HG02981 (cell line): ENCODE results near the gene FARP1.

Experiments used
- ATAC-seq: cut with Tn5 transposase; IDR thresholded peaks from one replicate; pipeline ENCODE4 v1.9.1; 2021; ENCODE audit warnings: mild to moderate bottlenecking, moderate library complexity; ENCODE audit not compliant: unreplicated experiment

The FARP1 gene

GRCh38 chr13:98435376-98435775 lies 292.5 kb downstream of the FARP1 start:
- ATAC-seq: no peak

GRCh38 chr13:98436233-98436910 lies 293.5 kb downstream of the FARP1 start:
- no peak for ATAC-seq

- no peak for ATAC-seq
These were observed 295.6 kb downstream of the FARP1 start for GRCh38 chr13:98438246-98439125.

- ATAC-seq: no peak
These were observed 296.4 kb downstream of the FARP1 start for GRCh38 chr13:98439126-98439828.

GRCh38 chr13:98439896-98440295 lies 297.0 kb downstream of the FARP1 start:
- ATAC-seq: no peak

- ATAC-seq: no peak
These were observed 297.6 kb downstream of the FARP1 start for GRCh38 chr13:98440390-98441055.

- no peak for ATAC-seq
These were observed 298.3 kb downstream of the FARP1 start for GRCh38 chr13:98441056-98441676.

- no peak for ATAC-seq
These were observed 299.7 kb downstream of the FARP1 start for GRCh38 chr13:98442391-98443230.

GRCh38 chr13:98443329-98443728 lies 300.4 kb downstream of the FARP1 start:
- no peak for ATAC-seq

GRCh38 chr13:98443800-98444325 lies 301.0 kb downstream of the FARP1 start:
- ATAC-seq: no peak

GRCh38 chr13:98444381-98444780 lies 301.5 kb downstream of the FARP1 start:
- no peak for ATAC-seq

- ATAC-seq: peak; percentile 91
These were observed 302.7 kb downstream of the FARP1 start for GRCh38 chr13:98445340-98446233.

GRCh38 chr13:98446234-98446621 lies 303.3 kb downstream of the FARP1 start:
- ATAC-seq: no peak

GRCh38 chr13:98447130-98447529 lies 304.2 kb downstream of the FARP1 start:
- no peak for ATAC-seq

- ATAC-seq: no peak
These were observed 305.2 kb downstream of the FARP1 start for GRCh38 chr13:98447881-98448641.

- no peak for ATAC-seq
These were observed 305.7 kb downstream of the FARP1 start for GRCh38 chr13:98448642-98448928.

GRCh38 chr13:98449273-98449672 lies 306.4 kb downstream of the FARP1 start:
- no peak for ATAC-seq

GRCh38 chr13:98450026-98450425 lies 307.1 kb downstream of the FARP1 start:
- no peak for ATAC-seq
